GM12878 (cell line): ENCODE results near the gene ZNF41.

Experiments
- BACH1 ChIP-seq: fragments of 450-650 bp; IDR thresholded peaks from 2 replicates; pipeline ENCODE4 v1.6.1; 2017; ENCODE audit warnings: mild to moderate bottlenecking, borderline replicate concordance
- BCLAF1 ChIP-seq: fragments of 450-650 bp; IDR thresholded peaks from 2 replicates; pipeline ENCODE4 v1.6.1; 2017; ENCODE audit warnings: antibody characterized with exemption, mild to moderate bottlenecking, moderate library complexity
- ESRRA ChIP-seq: IDR thresholded peaks from 2 replicates; pipeline ENCODE4 v1.6.1; 2012; ENCODE audit warnings: mild to moderate bottlenecking, low read length, improper control_type of control experiment
- POLR2AphosphoS5 ChIP-seq: IDR thresholded peaks from 2 replicates; pipeline ENCODE4 v1.6.1; 2011; ENCODE audit warnings: mild to moderate bottlenecking, low read length, inconsistent platforms
- SIN3A ChIP-seq: IDR thresholded peaks from 2 replicates; pipeline ENCODE4 v1.6.1; 2012; ENCODE audit warnings: low read depth, low read length, improper control_type of control experiment
- SIX5 ChIP-seq: IDR thresholded peaks from 2 replicates; pipeline ENCODE4 v1.6.1; 2011; ENCODE audit warnings: mild to moderate bottlenecking, low read depth, low read length, moderate library complexity; ENCODE audit not compliant: severe bottlenecking
- TF ChIP-seq, protein P1 (sequence below), 3 experiments: IDR thresholded peaks in 2 of 3; conservative IDR thresholded peaks in 1 of 3; 2 replicates each; pipeline ENCODE4 v1.5.1; 2011; ENCODE audit warnings: low read depth in 3 of 3, low read length in 3 of 3, mild to moderate bottlenecking in 3 of 3, control low read depth in 2 of 3, moderate library complexity in 2 of 3, inconsistent platforms in 1 of 3, mixed read lengths in 1 of 3; ENCODE audit not compliant: control insufficient read depth in 2 of 3, insufficient read depth in 1 of 3; ENCODE audit errors: extremely low read depth in 1 of 3

DNA sequence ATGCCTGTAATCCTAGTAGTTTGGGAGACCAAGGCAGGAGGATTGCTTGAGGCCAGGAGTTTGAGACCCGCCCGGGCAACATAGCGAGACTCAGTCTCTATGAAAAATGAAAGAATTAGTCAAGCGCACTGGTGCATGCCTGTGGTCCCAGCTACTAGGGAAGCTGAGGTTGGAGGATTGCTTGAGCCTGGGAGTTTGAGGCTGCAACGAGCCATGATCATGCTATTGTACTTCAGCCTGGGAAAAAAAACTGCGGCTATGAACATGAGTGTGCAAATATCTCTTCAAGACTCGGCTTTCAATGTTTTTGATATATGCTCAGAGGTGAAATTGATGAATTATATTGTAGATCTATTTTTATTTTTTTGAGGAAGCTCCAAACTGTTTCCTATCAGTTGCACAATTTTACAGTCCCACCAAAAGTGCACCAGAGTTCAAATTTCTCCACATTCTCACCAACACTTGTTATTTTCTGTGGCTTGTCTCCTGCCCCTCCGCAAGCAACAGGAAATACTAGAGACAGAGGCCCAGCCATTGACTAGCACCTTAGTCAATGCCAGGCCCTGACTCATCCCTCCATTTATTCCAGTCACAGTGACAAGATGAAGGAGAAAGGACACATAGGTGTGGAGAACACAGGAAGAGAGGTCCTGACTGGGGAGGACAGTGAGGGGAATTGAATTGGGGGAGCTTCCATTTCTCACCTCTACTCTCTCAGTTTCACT, 33.1 kb upstream of the ZNF41 start:
- TF ChIP-seq BCLAF1 (no peak), ESRRA (no peak), POLR2AphosphoS5 (no peak), SIX5 (no peak), SIN3A (no peak), BACH1 (no peak)
- TF ChIP-seq, protein P1, sequence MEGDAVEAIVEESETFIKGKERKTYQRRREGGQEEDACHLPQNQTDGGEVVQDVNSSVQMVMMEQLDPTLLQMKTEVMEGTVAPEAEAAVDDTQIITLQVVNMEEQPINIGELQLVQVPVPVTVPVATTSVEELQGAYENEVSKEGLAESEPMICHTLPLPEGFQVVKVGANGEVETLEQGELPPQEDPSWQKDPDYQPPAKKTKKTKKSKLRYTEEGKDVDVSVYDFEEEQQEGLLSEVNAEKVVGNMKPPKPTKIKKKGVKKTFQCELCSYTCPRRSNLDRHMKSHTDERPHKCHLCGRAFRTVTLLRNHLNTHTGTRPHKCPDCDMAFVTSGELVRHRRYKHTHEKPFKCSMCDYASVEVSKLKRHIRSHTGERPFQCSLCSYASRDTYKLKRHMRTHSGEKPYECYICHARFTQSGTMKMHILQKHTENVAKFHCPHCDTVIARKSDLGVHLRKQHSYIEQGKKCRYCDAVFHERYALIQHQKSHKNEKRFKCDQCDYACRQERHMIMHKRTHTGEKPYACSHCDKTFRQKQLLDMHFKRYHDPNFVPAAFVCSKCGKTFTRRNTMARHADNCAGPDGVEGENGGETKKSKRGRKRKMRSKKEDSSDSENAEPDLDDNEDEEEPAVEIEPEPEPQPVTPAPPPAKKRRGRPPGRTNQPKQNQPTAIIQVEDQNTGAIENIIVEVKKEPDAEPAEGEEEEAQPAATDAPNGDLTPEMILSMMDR (IDR thresholded peaks at IDR 0.05 in 2 of 3, conservative IDR thresholded peaks at IDR 0.05 in 1 of 3; ENCODE audit: control insufficient read depth in 2 of 3, extremely low read depth in 1 of 3, insufficient read depth in 1 of 3, low read depth in 3 of 3, low read length in 3 of 3), result no peak
